Measurements from ENCODE around the gene NEGR1.

DNA sequence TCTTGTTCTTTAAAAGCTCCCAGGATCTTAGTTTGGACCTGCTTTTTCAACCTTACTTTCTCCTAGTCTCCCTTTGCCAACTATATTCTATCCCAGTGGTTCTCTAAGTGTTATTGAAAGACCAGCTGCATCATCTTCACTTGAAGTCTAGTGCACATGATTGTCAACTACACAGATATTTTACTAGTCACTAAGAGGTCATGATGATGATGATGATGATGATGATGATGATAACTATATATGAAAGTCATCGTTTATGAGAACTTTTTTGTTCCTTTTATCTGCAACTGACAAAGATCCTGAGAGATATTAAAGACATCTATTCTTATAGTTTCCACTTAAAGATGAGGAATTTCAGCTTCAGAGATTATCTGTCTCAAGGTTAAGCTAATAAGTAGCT, 722.5 kb downstream of the NEGR1 start:
- TF ChIP-seq, protein P1, sequence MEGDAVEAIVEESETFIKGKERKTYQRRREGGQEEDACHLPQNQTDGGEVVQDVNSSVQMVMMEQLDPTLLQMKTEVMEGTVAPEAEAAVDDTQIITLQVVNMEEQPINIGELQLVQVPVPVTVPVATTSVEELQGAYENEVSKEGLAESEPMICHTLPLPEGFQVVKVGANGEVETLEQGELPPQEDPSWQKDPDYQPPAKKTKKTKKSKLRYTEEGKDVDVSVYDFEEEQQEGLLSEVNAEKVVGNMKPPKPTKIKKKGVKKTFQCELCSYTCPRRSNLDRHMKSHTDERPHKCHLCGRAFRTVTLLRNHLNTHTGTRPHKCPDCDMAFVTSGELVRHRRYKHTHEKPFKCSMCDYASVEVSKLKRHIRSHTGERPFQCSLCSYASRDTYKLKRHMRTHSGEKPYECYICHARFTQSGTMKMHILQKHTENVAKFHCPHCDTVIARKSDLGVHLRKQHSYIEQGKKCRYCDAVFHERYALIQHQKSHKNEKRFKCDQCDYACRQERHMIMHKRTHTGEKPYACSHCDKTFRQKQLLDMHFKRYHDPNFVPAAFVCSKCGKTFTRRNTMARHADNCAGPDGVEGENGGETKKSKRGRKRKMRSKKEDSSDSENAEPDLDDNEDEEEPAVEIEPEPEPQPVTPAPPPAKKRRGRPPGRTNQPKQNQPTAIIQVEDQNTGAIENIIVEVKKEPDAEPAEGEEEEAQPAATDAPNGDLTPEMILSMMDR (IDR thresholded peaks at IDR 0.05; ENCODE audit: low read depth, low read length) = no peak
- TF ChIP-seq EZH2phosphoT487 (IDR thresholded peaks at IDR 0.05; ENCODE audit: low read depth) = no peak
